Inflammatory macrophage treated with lipopolysaccharide for 4 hours (primary cell): ENCODE data around the gene OR5B3.
"Not testable (repeated sequence)": the region's sequence is repeated elsewhere in the genome, so short reads cannot be mapped to it uniquely, and the experiment has no call there.

Source experiments
- DNase-seq: peaks from one replicate; pipeline ENCODE4 v3.0.0-alpha.2; 2020

Gene OR5B3

DNA sequence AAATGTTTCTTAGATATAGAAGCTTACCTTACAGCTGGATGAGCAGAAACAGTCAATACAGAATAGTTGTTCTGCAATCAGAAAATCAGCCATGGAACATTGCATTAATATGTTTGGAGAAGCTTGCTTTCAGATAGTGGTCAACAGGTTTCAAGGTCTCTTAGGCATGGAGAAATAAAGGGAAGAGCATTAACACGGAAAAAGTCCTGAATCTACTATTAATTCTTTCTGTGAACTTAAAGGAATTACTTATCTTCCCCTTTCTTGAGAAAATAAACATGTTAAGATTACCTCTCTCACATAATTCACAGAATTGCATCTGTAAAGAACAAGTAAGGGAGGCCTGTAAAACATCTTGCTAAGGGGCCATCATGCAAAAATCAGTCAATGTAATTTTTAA lies at the start of gene OR5B3:
TSS of gene OR5B3 (minus strand) at position 101 of the 400 bp plus-strand sequence. CDS start 3,465 bp downstream, outside the sequence.
- no peak for DNase-seq

DNA sequence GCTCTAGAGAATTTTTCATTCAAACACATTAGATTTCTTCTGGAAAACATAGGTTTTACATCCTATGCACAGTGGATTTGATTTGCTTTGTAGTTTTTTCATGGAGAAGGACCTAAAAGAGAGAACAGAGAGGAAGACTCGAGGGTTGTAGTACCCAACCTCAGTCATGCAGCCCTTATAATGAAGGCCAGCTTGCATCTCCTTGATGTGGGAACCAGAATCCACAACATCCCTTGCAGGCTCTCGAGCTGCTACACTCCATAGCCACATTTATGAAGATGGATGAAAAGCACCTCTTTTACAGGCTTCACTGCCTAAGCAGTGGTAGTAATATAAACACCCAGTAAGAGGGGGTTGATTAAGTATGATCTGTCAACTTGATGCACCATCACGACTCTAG lies 44.9 kb upstream of the OR5B3 start:
- no peak for DNase-seq

DNA sequence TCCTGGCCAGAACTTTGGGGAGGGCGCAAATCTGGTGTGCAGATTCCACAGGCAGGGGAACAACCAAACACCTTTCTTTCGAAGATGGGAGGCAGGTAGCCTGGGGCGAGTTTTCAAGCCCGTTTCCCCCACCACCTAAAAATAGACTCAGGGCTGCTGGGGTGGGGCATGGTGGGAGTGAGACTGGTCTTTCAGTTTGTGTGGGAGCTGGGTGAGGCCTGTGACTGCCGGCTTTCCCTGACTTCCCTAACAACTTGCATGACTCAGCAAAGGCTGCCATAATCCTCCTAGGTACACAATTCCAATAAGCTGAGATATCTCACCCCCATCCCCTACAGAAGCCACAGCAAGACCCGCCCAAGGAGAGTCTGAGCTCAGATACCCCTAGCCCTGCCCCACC lies 39.6 kb upstream of the OR5B3 start:
- no peak for DNase-seq

DNA sequence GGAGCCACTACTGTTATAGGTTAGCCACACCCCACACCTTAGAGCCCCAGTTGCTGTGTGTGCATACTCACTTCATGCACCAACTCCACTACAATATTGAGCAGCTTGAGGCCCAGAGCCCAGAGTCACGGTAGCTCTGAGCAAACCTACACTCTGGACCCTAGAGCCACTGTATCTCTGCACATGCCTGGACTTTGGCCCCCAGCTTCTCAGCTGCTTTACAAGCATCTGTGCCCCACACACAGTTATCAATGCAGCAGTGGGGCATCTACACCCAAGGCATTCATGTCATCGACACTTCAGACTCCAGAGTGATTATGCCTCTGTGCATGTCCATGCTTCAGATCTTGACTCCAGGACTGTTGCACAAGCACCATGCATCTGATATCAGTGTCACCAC lies 37.6 kb upstream of the OR5B3 start:
- no peak for DNase-seq

DNA sequence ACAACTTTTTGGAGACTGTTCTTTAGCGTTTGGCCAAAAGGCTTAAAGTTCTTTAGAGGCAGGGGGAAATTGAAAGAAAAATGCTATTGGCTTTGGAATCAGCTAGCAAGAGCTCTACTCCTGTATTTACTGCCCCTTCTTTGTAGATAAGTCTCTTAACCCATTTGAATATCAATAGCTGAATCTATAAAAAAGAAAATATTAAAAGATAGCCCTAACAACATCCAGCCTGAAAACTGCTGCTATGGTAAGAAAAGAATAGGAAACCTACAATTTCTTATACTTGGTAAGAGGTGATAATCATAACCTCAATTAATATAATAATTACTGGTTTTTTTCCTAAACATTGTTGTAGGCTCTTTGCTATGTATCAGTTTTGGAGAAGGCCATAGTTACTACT lies 35.5 kb upstream of the OR5B3 start, which contains the start of gene OR5B12:
TSS of gene OR5B12 (minus strand) at position 101 of the 400 bp plus-strand sequence. CDS start 2,085 bp downstream, outside the sequence.
- no peak for DNase-seq

DNA sequence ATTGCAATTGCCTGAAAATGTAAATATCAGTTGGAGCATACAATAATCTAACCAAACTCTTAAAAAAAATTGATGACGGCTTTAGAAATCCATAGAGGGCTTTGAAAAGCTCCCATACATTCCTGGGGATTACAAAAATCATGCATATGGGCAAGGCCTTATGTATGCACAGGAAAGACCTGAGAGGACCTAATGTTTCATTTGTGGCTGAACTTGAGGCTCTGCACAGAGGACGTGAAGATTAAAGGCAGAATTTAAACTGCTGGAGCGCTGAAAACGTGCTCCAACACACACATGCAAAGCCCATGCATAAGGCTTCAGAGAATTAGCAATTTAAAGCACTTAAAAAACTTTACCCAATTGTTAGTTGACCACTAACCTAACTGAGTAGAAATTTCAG lies 31.8 kb upstream of the OR5B3 start:
- no peak for DNase-seq

DNA sequence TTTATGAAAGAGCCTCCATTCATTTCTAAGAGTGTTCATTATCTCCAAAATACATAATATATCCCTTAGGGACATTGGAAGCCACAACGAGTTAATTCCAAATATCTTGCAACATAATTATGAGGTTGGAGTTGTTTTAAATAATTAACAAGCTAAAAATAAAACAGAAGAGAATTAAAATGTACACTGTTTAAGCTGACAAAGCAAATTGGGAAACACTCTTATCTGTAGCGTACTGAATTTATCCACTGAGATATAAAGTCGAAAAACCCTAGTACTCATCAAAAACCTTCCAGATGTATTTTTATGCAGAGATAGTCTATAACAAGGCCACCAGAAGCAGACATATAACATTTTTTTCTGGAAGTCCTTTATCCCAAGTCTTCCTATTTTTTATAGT lies 27.5 kb upstream of the OR5B3 start:
- DNase-seq = no peak

DNA sequence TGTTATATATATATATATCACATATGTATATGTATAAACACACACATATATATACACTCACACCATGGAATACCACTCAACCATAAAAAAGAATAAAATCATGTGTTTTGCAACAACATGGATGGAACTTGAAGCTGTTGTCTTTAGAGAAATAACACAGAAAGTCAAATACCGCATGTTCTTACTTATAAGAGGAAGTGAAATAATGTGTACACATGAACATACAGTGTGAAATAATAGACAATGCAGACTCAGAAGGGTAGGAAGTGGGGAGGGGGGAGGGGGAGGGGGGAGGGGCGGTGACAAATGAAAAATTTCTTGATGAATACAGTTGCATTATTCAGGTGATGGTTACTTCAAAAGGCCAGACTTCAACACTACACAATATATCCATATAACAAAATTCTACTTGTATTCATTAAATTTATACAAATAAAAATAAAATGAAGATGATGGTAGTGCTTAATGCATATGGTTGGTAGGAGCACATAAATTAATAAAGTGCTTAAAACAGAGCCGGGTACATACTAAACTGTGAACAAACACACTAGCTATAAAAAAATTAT lies 27.0 kb upstream of the OR5B3 start:
- no peak for DNase-seq

DNA sequence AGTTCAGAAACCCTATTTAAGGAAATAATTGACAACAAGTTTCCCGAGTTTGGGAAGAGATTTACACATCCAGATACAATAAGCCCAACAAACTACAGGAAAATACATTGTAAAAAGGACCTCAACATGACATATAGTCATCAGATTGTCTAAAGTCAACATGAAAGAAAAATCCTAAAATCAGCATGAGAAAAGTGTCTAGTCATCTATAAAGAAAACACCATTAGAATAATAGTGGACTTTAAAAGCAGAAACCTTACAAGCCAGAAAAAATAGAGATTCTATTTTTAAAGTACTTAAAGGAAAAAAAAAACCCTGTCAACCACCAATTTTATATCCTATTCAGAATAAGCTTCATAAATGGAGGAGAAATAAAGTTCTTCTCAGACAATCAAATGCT lies 22.6 kb upstream of the OR5B3 start:
- no peak for DNase-seq

DNA sequence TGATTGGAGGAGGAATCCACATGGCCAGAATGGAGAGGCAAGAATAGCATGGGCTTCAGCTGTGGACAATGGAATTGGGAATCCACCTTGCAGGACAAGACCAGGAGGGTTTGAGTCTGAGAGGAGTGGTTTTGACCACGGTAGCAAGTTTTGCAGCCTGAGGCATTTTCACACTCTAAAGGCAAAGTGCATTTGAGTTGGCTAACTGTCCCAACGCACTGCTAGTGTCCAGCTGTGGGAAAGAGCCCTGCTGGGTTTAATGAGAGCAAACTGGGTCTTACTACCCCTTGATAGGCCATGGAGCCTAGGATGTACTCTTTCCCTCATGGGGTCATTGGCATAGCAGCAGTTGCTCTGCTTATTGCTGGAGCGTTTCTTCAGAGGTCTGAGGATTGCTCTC lies 21.3 kb upstream of the OR5B3 start, which contains the start of gene OR5B2:
TSS of gene OR5B2 (minus strand) at position 101 of the 400 bp plus-strand sequence. CDS start 4,860 bp downstream, outside the sequence.
- no peak for DNase-seq

DNA sequence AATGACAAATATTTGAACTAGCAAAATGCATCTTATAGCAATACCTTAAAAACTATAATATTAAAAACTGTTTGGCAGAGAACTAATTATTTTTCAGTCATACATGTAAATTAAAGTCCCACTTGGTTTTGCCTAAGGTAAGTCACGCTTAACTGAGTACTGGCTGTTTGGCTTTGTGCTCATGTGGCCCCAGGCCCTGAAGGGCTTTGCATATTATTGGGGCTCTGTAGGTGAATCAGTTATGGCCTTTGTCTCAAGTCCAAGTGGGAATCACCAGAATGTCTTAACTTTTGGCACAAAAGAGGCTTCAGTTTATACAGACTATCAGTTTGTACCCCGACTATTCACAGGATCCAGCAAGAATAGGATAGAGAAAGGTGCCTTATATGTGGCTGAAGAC lies 7.1 kb downstream of the OR5B3 start:
- not testable (repeated sequence) for DNase-seq

DNA sequence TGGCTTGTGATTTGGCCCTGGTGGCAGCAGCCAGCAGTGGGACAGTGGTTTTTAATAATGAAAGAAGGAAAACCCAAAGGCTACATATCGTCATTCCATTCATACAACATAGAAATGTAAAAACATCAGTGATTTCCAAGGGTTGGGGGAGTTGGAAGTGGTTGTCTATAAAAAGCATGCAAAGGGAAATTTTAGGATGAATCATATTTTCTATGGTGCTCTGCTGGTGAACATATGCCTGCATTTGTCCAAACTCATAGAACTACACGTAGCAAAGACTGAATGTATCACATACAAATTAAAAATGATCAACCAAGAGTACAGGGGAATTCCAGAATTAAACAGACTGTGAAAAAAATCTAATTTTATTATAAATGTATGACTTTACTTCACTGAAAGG lies 11.1 kb downstream of the OR5B3 start:
- no peak for DNase-seq

DNA sequence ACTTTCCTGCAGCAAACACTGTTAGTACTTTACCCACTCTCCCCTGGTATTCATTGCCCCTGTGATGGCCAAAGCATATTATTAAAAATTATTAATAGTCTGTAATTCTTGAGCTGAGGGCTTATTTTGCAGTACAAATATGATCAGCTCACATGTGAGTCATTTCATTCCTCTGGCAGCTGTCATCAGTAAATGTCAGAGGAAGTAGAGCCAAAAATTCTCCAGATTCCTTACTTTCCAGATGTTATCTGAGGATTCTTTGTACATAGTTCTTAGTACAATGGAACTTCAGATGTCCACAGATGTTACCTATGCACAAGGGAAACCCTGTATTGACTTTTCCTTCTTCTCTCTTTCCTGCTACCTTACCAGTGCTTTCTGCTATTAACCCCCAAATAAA lies 12.5 kb downstream of the OR5B3 start:
- no peak for DNase-seq

DNA sequence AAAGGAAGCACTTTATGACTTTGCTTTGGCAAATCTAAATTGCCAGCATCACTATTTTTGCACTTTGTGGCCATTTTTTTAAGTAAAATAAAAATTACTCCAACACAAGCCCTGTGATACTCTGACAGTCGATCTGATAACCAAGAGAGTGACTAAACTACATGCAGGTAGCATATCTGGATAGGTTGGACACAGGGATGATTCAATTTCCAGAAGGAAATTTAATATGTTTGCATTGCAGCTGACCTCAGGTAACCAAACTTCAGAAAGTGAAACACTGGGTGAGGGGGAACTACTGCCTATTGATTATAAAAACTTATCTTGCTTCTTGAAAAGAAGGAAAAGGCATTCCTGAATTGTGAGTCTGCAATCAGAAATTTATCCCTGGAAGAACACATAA lies 13.9 kb downstream of the OR5B3 start:
- DNase-seq = no peak

DNA sequence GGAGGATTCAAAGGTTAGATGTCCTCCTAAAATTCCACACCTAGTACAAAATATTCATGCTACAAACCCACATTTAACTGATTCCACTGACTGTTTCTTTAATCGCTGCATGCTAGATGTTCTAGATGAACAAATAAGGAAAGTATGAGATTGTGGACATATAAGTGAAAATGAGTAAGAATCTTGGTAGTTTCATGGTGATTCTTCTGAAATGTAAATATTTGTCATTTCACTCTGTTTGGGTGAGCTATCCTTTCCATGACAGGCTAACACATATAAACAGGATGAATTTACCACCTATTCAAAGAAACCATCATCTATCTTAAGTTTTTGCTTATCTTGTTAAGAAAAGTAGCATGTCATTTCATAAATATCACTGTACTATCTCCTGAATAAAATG lies 14.8 kb downstream of the OR5B3 start:
- no peak for DNase-seq

DNA sequence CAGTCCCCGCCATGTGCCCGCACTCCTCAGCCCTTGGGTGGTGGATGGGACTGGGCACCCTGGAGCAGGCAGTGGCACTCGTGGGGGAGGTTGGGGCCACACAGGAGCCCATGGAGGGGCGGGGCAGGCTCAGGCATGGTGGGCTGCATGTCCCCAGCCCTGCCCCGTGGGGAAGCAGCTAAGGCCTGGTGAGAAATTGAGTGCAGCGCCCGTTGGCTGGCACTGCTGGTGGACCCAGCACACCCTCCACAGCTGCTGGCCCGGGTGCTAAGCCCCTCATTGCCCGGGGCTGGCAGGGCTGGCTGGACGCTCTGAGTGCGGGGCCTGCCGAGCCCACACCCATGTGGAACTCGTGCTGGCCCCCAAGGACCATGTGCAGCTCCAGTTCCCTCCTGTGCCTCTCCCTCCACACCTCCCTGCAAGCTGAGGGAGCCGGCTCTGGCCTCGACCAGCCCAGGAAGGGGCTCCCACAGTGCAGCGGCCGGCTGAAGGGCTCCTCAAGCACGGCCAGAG lies 16.1 kb downstream of the OR5B3 start:
- no peak for DNase-seq

DNA sequence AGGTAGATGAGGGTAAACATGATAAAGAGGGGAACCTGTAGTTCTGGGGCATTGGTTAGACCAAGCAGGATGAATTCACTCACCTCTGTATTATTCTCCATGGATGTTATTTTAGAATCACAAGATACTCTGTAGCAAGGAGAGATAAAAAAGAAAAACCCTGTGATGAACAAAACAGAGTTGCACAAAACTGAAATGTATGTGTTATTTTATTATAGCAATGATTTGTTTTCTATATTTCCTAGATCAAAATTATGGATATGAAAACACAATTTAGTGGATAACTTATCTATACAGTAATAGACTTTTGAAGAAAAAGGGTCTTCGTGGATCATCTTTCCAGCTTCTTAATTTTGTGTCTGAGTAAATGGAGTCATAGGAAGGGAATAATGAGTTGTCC lies 47.7 kb downstream of the OR5B3 start, which contains the start of gene OR5B17:
TSS of gene OR5B17 (minus strand) at position 101 of the 400 bp plus-strand sequence. CDS start at position 101, 0 bp downstream.
- no peak for DNase-seq

DNA sequence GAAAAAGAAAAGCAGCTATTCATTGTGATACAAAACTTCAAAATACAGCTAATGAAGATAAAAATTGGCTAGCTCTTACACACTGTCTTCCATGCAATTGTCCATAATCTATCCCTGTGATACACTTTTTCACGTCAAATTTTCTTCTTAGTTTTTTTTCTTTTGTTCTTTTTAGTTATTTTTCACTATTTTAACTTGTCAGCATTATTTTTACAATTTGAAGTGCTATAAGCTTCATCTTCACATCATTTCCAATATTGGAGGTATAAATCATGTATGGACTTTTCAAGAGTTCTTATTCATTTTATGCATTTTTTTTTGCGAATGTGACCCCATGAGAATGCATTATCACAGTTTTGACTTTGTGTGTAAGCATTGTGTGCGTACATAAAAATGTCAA lies 51.9 kb downstream of the OR5B3 start:
- no peak for DNase-seq
